ENCODE measurements around the gene CCDC77. TPM values are rescaled to one million over a fixed set of nuclear protein-coding genes. Genes with fewer than 3 reads are reported as not detected.

Gene CCDC77
- total RNA-seq, 1 donor from 2014 or later: 14.0 TPM

GRCh38 chr12:467591-467990, 66.1 kb downstream of the CCDC77 start:
- no peak for TF ChIP-seq CTCF (conservative IDR thresholded peaks at IDR 0.05; ENCODE audit: low read depth, low read length)
- DNase-seq (ENCODE audit: low read depth): no peak
- no peak overlapping the region for H3K4me3 ChIP-seq (ENCODE audit: low read depth, low read length)

GRCh38 chr12:468671-469389, 67.4 kb downstream of the CCDC77 start:
- DNase-seq (ENCODE audit: low read depth): no peak
- no peak for TF ChIP-seq CTCF (conservative IDR thresholded peaks at IDR 0.05; ENCODE audit: low read depth, low read length)
- no peak overlapping the region for H3K4me3 ChIP-seq (ENCODE audit: low read depth, low read length)

GRCh38 chr12:470133-470532, 68.7 kb downstream of the CCDC77 start:
- TF ChIP-seq CTCF (conservative IDR thresholded peaks at IDR 0.05; ENCODE audit: low read depth, low read length): no peak
- DNase-seq (ENCODE audit: low read depth): no peak
- no peak overlapping the region for H3K4me3 ChIP-seq (ENCODE audit: low read depth, low read length)

- no peak for DNase-seq (ENCODE audit: low read depth)
- no peak for TF ChIP-seq CTCF (conservative IDR thresholded peaks at IDR 0.05; ENCODE audit: low read depth, low read length)
- no peak overlapping the region for H3K4me3 ChIP-seq (ENCODE audit: low read depth, low read length)
These were observed 71.8 kb downstream of the CCDC77 start for GRCh38 chr12:473198-473597.

- H3K4me3 ChIP-seq (ENCODE audit: low read depth, low read length): no peak overlapping the region
- TF ChIP-seq CTCF (conservative IDR thresholded peaks at IDR 0.05; ENCODE audit: low read depth, low read length): no peak
- no peak for DNase-seq (ENCODE audit: low read depth)
These were observed 72.6 kb downstream of the CCDC77 start for GRCh38 chr12:473863-474577.

- no peak for DNase-seq (ENCODE audit: low read depth)
- no peak for TF ChIP-seq CTCF (conservative IDR thresholded peaks at IDR 0.05; ENCODE audit: low read depth, low read length)
- H3K4me3 ChIP-seq (ENCODE audit: low read depth, low read length): no peak overlapping the region
These were observed 73.8 kb downstream of the CCDC77 start for GRCh38 chr12:475286-475685.
